GM03348 (cell line): ENCODE data around the gene BSPRY.
"Not testable (repeated sequence)": the region's sequence is repeated elsewhere in the genome, so short reads cannot be mapped to it uniquely, and the experiment has no call there.

Experiments
- DNase-seq: peaks from one replicate; pipeline ENCODE4 v3.0.0; 2012; ENCODE audit warnings: low spot score

Gene BSPRY

DNA sequence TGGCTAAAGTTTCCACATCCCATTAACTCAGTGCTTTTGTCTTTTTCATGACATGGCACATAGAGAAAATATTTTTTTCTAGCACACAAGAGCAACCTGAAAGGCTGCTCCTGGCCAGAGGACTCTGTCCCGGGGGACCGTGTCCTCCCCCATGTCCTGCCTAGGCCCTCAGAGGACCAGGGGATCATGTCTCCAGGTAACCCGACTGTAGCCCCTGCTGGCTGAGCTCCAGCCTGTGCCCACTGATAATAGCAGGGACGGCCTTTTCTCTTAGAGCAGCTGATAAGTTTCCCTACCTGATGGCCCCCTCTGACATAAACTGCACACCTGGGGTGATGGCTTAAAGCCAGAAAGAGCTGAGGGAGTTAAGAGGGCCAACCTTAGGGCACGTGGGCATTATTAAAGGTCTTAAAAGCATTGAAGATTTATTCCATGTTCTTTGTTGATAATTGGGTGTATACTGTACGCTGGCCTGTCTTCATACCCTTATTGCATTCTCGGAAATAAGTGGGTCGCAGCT, 21.5 kb downstream of the BSPRY start:
- no peak for DNase-seq

DNA sequence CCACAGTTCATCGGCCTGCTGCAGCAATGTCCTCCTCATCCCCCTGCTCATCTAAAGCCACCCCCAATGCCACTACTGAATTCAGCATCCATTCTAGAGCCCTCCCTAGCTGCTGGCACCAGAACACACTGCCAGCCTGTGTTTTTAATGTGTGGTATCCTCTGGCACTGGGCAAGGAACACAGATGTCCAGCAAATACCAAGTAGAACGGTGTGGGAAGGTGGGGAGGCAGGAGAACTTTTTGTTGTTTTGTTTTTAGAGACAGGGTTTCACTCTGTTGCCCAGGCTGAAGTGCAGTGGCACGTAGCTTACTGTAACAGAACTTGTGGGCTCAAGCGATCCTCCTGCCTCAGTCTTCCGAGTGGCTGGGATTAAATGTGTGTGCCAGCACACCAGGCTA, 22.7 kb downstream of the BSPRY start:
- DNase-seq: no peak

DNA sequence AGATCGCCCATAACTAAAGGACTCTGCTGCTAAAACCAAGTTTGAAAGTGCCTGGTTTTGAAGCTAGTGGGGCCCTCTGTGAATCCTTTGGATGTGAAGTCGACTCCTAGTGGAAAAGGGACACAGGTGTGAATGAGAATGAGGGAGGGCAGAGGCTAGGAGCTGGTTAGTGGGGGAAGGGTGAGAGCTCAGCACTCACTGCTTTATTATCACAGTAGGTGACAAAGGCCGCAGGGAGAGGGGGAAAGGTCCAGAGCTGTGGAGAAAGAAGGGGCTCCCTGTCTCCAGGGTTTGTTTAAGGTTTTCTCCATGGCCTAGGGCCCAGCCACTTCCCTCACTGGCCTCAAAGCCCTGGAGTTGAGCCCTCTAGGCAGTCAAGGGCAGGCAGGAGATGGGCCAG, 23.9 kb downstream of the BSPRY start:
- DNase-seq: no peak

DNA sequence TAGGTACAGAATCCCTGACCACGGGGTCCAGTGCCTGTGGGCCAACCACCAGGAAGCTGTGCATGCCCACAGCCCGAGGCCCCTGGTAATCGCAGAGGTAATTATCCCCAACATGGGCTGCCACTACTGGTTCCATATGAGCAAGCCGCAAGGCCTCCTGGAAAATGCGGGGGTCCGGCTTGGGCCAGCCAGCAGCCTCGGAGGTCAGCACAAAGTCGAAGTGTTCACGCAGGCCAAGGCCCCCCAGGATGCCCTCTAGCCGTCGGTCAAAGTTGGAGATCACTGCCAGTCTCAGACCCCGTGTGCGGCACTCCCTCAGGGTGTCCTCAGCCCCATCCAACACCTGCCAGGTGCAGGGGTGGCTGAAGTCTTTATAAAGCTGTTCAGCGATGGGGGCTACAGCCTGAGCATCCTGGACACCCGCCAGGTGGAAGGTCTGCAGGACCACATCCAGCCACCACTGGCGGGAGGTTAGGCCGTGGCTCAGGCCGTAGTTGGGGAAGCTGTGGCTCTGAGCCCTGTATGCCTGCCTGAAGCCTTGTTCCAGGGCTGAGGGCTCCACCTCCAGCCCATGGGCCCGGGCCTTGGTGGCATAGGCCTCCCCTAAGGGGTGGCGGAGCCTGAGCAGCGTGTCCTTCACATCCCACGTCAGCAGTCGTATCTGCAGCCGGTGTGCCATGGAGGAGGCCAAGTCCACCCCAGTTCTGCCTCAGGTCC, 24.5 kb downstream of the BSPRY start:
- DNase-seq: no peak

DNA sequence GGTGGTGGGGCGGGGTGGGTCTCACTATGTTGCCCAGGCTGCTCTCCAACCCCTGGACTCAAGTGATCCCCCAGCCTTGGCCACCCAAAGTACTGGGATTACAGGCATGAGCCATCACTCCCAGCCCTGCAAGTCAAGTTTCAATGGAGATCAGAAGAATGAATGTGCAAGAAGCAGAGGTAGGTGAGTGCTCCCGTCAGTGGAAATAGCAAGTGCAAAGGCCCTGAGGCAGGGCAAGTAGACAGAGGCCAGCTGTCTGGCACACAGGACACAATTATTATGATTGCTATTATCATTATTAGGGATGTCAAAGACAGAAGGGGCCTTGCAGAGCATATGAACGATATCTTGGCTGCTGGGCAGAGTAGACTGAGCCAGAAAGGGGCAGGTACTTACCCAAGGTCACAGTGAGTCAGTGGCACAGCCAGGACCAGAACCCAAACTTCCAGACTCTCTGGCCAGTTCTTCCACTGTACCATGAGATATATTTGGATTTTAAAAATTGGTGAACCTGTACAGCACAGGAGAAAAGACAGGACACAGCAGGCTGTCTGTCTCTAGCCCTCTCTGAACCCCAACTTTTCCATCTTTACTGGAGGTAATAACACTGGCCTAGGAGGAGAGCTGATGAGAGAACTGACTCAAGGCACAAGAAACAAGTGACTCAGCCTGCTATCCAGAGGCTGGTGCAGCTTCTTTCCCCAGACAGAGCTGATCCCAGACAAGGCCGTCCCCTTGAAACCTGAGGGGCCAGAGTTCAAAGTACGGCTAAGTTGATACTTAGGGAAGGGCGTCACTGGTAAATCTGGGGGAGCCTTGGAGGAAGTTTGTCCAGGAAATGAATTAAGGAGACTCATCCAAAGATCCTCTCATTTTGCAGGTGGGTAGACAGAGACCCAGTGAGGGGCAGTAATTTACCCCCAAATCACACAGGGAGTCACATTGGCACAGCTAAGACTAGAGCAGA, 26.0 kb downstream of the BSPRY start:
- DNase-seq: no peak

DNA sequence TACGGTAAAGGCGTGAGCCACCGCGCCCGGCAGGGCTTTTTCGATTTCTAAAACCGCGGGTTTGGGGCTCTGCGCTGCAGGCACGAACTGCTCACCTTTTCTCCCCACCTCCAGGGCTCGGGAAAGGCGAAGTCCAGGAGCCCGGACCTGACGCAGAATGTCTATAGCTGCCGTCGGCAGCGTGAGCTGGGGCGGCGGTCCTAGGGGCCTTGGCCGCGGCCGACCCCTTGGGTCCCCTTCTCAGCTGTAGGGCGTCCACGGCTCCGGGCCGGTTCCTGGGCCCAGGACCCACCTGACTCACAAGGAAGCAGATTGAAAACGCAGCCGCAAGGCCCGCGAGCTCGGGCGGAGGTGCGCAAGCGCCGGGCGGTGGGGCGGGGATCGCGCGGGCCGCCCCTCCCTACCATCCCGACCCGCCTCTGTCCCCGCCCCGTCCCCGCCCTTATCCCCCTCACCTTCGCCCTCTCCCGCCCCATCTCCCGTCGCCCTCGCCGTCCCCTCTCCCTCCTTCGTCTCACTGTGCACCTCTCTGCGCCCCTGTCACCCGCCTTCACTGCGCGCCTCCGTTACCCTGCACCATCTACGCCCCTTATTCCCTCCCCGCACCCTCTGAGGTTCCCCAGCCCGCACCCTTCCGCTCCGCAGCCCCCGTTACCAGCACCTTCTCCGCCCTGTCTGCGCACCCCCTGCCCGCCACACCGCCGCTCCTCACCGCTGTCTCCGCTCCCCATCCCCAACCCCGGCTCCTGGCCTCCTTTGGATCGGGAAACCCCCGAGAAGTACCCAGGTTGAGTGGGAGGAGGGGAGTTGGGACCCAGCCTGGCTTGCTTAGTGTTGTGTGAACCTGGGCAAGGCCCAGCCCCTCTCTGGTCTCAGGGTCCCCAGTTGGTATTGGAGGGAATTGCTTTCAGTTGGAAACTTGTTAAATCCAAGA, 27.6 kb downstream of the BSPRY start, which contains the start of gene HDHD3:
Gene HDHD3 (minus strand): TSS at position 353 of the 934 bp plus-strand sequence. CDS start 2,632 bp downstream, outside the sequence.
- peak; percentile 96 for DNase-seq

DNA sequence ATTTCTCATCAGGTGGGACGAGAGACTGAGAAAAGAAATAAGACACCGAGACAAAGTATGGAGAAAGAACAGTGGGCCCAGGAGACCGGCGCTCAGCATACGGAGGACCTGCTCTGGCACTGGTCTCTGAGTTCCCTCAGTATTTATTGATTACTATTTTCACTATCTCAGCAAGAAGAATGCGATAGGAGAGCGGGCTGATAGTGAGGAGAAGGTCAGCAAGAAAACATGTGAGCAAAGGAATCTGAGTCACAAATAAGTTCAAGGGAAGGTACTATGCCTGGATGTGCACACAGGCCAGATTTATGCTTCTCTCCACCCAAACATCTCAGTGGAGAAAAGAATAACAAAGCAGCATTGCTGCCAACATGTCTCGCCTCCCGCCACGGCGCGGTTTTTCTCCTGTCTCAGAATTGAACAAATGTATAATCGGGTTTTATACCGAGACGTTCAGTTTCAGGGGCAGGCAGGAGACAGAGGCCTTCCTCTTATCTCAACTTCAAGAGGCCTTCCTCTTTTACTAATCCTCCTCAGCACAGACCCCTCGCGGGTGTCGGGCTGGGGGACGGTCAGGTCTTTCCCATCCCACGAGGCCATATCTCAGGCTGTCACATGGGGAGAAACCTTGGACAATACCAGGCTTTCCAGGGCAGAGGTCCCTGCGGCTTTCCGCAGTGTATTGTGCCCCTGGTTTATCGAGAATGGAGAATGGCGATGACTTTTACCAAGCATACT, 29.9 kb downstream of the BSPRY start:
- not testable (repeated sequence) for DNase-seq

DNA sequence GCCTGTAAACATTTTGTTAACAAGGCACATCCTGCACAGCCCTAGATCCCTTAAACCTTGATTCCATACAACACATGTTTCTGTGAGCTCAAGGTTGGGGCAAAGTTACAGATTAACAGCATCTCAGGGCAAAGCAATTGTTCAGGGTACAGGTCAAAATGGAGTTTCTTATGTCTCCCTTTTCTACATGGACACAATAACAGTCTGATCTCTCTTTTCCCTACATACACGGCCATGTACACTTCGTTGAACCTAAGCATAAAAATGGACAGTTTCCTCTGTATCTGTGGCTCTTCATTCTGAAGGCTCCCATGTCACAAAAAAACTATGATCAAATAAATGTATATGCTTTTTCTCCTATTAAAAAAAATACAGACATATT, 30.5 kb downstream of the BSPRY start:
- DNase-seq: not testable (repeated sequence)

DNA sequence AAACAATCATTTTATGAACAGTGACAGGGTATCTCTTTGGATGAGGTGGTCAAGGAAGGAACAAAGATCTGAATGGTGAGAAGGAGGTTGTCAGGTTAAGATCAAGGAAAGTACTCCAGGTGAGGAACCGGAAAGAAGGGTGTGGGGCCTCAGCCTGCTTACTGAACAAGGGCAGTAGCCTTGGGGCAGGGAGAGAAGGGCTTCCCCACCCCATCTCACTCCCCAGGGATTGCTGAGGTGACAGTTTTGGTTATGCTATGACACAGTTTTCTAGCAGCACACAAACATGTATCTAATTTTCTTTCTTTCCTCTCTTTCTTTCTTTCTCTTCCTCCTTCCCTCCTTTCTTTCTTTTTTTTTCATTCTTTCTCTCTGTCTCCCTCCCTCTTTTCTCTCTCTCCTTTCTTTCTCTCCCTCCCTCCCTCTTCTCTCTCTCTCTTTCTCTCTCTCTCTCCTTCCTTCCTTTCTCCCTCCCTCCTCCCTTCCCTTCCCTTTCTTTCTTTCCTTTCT, 31.6 kb downstream of the BSPRY start:
- no peak for DNase-seq

DNA sequence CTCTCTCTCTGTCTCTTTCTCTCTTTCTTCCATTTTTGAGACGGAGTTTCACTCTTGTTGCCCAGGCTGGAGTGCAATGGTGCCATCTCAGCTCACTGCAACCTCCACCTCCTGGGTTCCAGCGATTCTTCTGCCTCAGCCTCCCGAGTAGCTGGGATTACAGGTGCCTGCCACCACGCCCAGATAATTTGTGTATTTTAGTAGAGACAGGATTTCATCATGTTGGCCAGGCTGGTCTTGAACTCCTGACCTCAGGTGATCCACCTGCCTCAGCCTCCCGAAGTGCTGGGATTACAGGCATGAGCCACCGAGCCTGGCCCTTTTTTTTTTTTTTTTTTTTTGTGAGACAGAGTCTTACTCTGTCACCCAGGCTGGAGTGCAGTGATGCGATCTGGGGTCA, 32.1 kb downstream of the BSPRY start:
- DNase-seq: not testable (repeated sequence)

DNA sequence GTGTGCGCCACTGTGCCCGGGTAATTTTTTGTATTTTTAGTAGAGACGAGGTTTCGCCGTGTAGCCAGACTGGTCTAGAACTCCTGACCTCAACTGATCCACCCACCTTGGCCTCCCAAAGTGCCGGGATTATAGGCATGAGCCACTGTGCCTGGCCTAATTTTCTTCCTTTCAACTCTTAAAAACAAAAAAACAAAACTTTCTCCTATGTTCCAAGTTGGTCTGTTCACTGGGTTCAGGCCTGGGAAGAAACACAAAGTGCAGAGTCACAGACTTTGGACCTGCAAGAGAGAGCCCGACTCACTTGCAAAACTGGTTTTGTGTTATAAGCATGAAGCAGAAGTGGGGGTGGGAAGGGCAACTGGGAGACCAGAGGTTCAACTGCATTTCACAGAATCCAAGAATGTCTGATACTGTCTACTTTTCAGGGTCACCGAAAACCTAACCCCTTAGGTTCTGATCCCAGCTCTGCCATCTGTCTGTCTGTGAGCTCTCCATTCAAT, 32.6 kb downstream of the BSPRY start:
- no peak for DNase-seq

DNA sequence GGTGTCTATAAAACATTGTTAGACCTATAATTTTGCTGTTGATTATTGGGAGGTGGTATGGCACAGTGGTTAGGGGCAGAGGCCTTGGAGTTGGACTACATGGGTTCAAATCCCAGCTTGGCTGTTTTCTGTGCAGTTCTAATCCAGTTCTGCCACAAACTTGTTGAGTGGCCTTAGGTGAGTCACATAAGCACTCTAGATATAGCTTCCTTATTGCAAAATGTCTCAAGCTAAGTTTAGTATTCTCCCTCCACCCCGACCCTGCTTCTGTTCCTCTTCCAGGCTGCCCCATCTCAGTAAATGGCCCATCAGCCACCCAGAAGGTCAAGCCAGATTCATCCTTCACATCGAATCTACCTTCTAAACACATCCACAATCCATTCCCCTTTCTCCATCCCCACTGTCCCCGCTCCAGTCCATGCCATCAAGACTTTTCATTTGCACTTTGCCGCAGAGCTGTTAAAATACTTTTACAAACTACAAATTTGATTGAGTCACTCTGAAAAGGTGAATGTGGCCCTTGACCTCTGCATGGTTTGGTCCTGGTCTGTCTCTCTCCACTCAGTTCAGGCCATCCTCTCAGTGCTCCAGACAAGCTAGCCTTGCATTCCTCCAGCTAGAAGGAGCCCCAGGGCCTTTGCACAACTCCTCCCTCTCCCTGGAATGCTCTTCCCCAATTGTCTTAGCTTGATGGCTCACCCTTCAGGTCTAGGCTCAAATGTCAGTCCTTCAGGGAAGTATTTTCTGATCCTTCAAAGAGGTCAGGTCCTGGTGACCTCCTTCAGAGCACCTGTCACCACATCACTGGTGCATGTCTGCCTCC, 37.4 kb downstream of the BSPRY start:
- DNase-seq: no peak

DNA sequence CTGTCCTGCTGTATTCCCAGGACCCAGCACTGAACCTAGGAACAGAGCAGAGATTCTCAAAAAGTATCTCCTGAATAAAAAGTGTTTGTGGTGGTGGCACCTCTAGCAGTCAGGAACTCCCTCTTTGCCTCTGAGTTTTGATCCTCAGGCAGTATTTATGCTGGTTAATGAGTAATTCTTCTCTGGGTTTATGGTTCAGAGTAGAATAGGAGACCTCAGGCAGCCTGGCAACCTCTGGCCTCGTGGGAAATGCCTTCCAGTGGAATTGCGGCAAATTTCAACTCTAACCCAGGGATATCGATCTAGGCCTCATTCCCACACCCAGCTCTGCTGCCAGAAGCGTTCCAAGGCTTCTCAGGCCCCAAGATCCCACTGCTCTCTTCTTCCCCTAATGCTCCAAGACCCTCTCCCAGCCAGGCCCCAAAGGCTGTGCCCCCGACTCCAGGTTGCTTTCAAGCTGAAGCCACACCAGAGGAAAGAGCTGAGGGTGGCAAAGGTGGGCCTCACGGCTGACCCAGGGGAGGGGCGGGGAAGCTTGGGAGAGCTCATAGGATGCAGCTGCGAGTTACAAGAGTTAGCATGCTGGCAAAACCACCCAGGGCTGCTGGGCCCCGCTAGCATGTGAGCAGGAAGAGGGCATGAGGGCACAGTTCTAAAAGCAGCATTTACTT, 38.4 kb downstream of the BSPRY start:
- no peak for DNase-seq

DNA sequence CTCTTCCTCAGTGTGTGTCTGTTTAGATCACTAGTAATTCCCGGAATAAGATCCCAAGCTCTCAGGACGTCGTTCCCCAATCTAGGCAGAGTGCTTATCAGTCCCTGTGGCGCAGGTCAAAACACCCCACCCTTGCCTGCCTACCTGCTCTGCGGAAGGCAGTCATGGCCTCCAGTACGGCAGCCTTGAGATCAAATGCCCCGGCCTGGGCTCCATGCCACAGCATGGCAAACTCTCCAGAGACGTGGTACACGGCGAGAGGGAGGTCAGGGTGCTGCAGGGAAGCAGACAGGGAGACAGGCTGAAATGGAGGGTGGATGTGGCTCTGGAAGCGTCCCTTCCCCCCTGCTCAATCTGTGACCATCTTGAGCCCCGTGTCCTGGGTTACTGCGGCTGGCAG, 39.5 kb downstream of the BSPRY start:
- no peak for DNase-seq

DNA sequence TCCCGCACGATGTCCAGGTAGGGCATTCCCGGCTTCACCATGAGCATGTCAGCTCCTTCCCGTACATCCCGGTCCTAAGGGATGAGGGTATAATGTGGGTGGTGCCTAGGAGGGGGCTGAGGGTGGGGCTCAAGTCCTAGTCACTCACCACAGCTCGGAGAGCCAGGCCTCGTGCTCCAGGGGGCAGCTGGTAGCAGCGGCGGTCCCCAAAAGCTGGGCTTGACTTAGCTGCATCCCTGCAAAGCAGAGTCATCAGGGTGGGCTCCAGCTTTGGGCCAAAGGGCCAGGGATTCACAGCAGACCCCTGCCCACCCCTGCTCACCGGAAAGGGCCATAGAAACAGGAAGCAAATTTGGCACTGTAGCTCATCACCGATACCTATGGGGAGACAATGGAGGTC, 40.1 kb downstream of the BSPRY start:
- DNase-seq: no peak

DNA sequence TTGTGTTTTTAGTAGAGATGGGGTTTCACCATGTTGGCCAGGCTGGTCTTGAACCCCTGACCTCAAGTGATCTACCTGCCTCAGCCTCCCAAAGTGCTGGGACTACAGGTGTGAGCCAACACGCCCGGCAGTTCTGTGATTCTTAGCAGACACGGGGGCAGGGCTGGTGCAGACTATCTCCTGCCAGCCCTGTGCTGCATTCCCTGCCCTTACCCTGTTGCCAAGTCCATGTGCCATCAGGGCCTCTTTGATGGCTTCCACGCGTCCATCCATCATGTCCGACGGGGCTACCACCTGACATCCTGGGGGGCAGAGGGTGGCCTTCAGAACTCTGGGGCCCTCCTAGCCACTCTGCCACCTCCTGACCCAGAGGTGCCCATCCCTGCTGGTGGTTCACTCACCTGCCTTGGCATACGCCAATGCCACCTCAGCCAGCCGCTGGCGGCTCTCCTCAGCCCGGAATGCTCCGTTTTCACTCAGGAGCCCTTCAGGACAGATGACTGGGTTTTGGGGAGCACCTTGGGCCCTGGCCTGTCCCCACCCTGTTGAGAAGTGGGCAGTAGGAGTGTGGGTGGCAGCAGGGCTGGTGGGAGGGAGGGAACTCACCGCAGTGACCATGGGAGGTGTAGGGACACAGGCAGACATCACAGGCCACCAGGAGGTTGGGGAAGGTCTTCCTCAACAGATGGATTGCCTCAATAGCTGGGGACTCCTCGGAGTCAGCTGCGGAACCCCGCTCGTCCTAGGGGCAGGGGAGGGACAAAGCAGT, 41.0 kb downstream of the BSPRY start:
- DNase-seq: no peak

DNA sequence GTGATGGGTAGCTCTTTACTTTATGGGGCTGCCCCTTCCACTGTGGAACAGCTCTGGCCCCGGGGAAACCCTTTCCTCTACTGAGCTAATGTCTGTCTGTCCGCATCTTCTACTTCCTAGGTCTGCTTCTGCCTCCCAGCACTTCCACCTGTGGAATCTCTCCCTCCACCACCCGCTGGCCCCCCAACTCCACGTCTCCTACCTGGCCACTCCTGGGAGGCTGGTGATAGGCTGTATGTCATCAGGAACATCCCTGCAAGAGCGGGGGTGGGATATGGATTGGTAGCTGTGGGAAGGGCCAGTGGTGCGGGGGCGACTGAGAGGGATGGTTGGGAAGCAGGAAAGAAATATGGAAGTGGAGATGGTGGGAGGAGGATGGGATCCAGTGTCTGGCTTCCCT, 42.6 kb downstream of the BSPRY start:
- no peak for DNase-seq

DNA sequence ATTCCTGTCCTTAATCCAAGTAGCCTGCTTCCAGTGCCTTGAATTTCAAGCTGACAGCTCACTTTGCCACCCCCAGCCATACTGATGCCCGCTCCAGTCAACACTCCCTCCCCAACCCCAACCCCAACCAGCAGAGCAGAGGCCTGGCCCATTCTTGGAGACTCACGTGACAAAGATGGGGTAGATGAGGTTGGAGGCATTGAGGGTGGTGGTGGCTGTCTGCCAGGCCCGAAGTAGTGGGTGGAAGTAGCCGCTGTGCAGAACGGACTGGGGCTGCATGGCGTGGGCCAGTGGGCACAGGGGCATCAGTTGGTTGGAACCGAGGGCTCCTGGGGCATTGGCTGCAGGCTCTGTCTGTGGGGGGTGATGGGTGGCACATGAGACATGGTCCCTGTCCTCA, 43.9 kb downstream of the BSPRY start:
- no peak for DNase-seq
